HTERT RPE-1 (cell line): ENCODE measurements around the gene EPHA2.
"Not testable (repeated sequence)": the region's sequence is repeated elsewhere in the genome, so short reads cannot be mapped to it uniquely, and the experiment has no call there.

Source experiments
- in situ Hi-C: fragments of 300-500 bp; cut with MboI; formaldehyde crosslinking; loops from 4 replicates; pipeline ENCODE4 v1.14.3; 2020; ENCODE audit warnings: low sequenced_read_pairs

EPHA2 gene

DNA sequence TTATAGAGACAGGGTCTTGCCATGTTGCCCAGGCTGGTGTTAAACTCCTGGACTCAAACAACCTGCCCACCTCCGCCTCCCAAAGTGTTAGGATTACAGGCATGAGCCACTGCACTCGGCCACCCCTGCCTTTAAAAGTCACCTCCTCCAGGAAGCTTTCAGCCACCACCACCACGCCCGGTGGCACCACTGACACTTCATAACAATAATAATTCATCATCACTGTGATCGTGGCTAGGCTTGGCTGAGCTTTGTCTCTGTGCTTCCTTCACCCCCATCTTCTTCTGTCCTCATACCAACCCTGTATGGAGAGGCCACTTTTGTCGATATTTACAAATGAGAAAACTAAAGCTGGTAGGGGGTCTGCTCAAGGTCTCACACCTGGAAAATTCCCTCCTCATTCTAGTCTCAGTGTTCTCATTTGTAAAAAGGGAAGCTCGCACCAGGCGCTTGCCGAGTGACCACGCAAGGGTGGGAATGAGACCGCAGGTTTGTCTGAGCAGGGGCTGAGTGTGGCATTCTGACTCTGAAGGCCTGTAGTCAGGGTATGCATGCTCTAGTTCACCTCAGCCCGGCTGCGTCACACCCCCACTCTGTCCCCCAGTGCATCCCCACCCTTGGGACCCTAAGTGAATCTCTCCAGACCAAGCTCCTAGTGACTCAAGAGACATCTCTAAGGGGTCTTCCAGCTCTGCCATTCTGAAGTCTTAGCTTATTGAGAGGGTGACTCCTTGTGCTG is 12.9 kb upstream of the EPHA2 start:
- in situ Hi-C loops = no loop called here

DNA sequence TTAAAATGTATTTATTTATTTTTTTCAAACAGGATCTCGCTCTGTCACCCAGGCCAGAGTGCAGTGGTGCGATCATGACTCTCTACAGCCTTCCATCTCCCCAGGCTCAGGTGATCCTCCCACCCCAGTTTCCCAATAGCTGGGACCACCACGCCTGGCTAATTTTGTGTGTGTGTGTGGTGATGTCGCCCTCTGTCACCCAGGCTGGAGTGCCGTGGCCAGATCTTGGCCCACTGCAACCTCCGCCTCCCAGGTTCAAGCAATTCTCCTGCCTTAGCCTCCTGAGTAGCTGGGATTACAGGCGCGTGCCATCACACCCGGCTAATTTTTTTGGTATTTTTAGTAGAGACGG is 12.3 kb upstream of the EPHA2 start:
- in situ Hi-C loops = not testable (repeated sequence)

DNA sequence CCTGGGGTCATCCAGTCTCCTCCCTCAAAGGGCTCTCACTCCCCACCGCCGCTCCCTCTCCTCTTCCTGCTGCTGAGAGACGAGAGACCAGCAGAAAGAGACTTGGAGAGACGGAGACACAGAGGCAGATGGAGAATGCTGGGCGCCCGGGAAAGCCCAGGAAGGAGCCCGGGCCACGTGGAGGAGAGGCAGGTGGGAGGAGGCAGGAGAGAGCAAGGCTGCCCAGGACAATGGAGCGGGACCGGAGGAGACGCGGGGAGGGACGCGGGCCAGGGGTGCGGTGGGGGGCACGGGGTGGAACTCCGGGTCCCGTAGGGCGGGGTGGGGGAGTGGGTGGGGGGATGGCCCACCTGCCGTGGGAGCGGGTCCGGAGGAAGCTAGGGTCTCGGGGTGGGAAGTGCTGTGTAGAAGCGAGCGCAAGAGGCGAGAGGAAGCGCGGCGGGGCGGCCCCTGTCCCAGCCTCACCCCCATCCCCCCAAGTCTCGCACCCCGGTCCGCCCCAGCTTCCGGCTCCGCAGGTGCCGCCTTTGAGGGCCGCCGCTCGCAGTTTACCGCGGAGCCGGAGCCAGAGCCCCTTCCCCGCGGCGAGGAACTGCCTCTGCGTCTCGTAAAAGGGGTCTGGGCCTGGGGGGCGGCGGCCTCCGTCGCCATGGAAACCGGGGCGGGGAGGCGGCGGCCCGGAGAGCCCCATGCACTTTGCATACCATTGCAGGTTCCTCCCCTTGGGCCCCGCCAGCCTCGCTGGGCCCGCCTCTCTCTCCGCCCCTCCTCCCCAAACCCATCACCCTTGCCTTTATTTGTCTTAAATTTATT is 11.7 kb upstream of the EPHA2 start:
- in situ Hi-C loops = no loop called here

DNA sequence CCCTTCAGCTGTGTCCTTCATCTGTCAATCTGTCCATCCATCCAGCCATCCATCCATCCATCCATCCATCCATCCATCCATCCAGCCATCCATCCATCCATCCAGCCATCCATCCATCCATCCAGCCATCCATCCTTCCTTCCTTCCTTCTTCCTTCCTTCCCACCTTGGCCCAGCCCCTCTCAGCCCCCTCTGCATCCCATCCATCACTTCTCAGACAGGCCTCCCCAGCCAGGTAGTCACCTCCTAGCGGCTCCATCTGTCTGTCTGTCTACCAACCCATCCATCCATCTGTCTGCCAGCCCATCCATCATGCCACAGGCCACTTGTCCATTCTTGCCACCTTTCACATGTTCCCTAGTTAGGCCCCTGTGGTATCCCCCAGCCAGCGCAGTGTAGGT is 10.2 kb upstream of the EPHA2 start:
- in situ Hi-C loops = no loop called here

- in situ Hi-C loops = no loop called here
Measured at GRCh38 chr1:16165548-16165947, 9.7 kb upstream of the EPHA2 start.

GRCh38 chr1:16165073-16165364 is 9.2 kb upstream of the EPHA2 start:
- in situ Hi-C loops = no loop called here

DNA sequence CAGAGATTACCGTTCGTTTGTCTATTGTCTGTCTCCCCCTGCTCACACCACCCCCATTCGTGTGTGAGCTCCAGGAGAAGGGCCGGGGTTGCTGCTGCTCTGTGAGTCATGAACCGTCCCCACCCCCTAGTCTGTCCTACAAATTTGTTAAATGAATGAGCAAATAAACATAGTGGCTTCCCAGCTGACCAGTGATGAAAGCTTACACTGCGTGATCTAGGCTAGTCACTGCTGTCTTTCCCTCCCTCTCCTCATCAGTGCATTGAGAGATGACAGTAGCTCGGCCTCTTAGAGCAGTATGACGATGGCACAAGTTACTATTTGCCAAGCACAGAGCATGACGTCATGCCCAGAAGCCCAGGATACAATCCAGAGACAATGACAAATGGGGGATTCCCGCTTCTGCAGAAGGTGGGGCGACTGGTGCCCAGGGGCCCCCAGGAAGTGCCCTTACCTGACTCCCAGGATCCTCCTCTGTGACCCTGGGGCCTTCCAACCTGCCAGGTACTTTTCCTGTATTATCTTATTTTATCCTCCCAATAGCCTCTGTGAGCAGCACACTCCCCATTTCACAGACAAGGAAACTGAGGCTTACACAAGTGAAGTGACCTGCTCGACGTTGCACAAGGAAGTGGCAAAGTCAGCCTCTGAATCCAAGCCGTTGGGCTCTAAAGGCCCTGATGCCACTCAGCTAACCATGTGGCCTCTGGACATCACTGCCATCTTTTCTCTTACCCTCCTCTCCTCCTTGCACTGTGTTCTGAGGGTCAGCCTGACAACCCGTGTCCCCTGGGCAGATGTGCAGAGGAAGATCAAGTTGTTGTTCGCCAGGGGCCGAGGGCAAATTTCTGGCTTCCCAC is 8.6 kb upstream of the EPHA2 start:
- in situ Hi-C loops = no loop called here

GRCh38 chr1:16163608-16164212 is 7.8 kb upstream of the EPHA2 start:
- in situ Hi-C loops = not testable (repeated sequence)

GRCh38 chr1:16162163-16162822 is 6.4 kb upstream of the EPHA2 start:
- in situ Hi-C loops = no loop called here

DNA sequence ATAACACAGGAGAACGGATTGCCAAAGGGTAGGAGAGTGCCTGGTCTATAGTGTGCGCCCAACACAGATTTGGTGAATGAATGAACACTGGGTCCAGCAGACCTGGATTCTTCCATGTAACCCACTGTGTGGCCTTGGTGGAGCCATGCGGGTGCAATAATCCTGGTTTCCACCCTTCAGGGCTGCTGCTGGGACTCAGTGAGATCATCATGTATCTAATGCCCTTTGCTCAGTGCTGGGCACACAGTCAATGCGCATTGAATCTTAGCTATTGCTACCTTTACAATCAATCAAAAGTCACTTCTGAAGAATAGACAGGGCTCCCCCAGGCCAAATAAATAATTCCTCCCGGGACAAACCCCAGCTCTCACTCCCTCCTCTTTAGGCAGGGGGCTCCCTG is 5.8 kb upstream of the EPHA2 start:
- in situ Hi-C loops = no loop called here

GRCh38 chr1:16158993-16159831 is 3.3 kb upstream of the EPHA2 start:
- in situ Hi-C loops = no loop called here

GRCh38 chr1:16158025-16158424 is 2.2 kb upstream of the EPHA2 start:
- in situ Hi-C loops = no loop called here

DNA sequence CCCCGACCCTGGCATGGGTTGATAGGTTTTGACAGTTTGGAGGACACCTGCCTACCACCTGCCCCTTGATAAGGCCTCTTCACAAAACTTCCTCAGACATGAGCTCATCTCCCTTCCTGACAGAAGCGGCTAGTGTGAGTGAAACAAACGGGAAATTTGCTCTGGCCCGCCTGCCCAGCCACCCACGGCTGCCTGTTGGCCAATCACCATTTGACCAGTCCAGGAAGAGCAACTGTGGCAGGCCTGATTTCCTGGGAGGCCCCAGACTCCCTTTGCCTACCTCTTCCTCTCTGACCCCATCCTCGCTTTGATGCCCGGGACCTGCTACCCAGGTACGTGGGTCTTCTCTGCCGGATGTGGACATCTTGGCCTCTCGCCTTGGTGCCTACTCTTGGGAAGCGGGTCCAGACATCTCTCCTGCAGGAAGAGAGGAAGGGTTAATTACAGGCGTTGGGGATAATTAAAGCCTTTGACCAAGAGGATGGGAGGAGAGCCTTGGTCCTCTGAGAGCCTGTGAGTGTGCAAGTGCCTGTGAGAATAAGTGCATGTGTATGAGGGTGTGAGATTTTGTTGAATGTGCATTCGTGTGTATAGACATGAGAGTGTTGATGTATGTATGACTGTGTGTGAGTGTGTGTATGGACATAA is 1.1 kb upstream of the EPHA2 start:
- in situ Hi-C loops = no loop called here

DNA sequence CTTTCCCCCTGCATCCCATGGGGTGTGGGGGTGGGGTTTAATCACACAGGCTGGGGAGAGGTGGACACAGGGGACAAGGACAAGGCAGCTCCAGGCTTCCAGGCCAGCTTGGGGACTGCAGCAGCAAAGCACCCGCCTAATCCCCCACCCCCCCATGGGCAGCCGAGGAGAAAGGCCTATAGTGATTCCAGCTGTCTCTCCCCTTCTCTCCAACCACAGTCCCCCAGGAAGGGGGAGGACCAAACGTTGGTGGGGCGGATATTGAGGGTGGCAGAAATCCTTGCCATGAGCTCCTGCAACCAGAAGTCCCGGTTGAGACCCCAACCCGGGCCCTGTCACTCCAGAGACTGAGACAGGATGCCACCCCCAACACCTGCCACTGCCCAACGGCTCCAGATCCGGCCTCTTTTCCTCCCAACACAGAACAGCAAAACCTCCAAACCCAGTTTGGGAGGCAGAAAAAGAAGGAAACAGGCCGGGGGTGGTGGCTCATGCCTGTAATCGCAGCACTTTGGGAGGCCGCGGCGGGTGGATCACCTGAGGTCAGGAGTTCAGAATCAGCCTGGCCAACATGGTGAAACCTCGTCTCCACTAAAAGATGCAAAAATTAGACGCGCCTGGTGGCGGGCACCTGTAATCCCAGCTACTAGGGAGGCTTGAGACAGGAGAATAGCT is 1.7 kb downstream of the EPHA2 start:
- in situ Hi-C loops = no loop called here

GRCh38 chr1:16153096-16153998 is 2.5 kb downstream of the EPHA2 start:
- in situ Hi-C loops = no loop called here

DNA sequence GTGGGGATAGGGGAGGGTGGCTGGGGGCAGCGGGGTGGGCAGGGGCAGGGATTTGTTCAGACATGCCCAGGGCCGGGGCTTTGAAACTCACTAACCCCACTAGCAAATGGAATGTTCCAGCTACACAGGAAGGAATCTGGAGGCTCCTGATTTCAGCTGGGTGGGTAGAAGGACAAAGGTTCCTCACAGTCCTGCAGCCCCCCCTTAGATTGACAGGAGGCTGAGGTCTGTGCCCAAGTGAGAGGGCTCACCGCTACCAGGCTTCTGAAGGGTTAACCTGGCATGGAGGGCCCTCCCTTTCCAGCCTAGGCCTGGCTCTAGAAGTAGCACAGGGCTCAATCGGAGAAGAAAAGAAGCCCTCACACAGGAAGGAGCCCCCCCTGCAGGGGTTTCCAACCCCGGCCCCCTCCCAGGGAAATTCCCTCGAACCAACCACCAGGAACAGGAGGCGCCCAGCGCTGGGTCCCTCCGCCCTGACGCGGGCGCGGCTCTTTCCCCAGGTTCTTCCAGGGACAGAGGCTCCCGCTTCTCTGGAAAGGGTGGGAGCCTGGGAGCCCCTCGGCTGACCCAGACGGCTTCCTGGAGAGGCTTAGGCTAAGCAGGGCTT is 3.3 kb downstream of the EPHA2 start:
- in situ Hi-C loops = no loop called here

- in situ Hi-C loops = no loop called here
Measured at GRCh38 chr1:16151995-16152384, 3.9 kb downstream of the EPHA2 start.
